ENCODE measurements around the gene TRAF7. TPM values are rescaled to one million over a fixed set of nuclear protein-coding genes. Genes with fewer than 3 reads are reported as not detected.

Gene TRAF7
- total RNA-seq, 1 experiment from 2014 or later = 160 TPM

DNA sequence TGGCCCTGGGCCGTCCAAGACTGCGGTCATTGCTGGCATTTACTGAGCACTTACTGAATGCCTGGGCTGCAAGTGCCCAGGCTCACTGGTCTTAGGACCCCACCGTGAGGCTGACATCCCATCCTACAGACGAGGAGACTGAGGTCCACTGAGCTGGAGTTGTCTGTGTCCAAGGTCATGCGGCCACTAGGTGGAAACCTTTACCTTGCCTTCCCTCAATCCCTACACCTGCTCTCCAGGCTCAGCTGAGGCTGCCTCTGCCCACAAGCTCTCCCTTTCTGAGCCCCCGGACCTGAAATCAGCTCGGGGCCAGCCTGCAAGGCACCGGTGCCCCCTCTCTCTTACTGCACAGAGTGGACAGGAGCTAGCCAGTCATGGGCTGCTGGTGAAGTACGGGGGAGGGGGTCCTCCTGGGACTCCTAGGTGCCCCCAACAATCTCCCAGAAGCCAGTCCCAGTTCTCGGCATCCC, 39.3 kb downstream of the TRAF7 start:
- H2AFZ ChIP-seq (ENCODE audit: low read depth, low read length, poor library complexity, severe bottlenecking) = no peak overlapping the region
- ChIA-PET CTCF (interaction anchor here (0.6 to 3.5 kb wide), 9 partner anchors 10 to 680 kb away, joined by 3 to 24 read pairs (median 4); partner anchors contain the start of genes ECI1, MLST8, PGP and TBC1D24), POLR2A (interaction anchor here (1.0 to 1.6 kb wide), 4 partner anchors 28 to 56 kb away, joined by 4 to 11 read pairs (median 6); partner anchors contain the start of genes E4F1, ECI1 and TRAF7), RAD21 (ENCODE audit: low non-redundant PET in 1 of 2, low total read pairs in 2 of 2, uncharacterized antibody in 2 of 2, unreplicated experiment in 2 of 2) (interaction anchor here (0.8 to 1.6 kb wide), 5 partner anchors 20 to 307 kb away, joined by 3 to 6 read pairs (median 5); partner anchors contain the start of genes ECI1 (in 1 of the 2) and PGP (in 1 of the 2))
- H3K9me2 ChIP-seq (ENCODE audit: insufficient read depth) = no peaks in the 10 kb centered on the region
- TF ChIP-seq, protein P1, sequence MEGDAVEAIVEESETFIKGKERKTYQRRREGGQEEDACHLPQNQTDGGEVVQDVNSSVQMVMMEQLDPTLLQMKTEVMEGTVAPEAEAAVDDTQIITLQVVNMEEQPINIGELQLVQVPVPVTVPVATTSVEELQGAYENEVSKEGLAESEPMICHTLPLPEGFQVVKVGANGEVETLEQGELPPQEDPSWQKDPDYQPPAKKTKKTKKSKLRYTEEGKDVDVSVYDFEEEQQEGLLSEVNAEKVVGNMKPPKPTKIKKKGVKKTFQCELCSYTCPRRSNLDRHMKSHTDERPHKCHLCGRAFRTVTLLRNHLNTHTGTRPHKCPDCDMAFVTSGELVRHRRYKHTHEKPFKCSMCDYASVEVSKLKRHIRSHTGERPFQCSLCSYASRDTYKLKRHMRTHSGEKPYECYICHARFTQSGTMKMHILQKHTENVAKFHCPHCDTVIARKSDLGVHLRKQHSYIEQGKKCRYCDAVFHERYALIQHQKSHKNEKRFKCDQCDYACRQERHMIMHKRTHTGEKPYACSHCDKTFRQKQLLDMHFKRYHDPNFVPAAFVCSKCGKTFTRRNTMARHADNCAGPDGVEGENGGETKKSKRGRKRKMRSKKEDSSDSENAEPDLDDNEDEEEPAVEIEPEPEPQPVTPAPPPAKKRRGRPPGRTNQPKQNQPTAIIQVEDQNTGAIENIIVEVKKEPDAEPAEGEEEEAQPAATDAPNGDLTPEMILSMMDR (IDR thresholded peaks at IDR 0.05 in 2 of 3, conservative IDR thresholded peaks at IDR 0.05 in 1 of 3; ENCODE audit: borderline replicate concordance in 1 of 3, insufficient read depth in 1 of 3, low read depth in 2 of 3, low read length in 2 of 3) = peak; percentile 62 to 73 (median 63)
- TF ChIP-seq ZFX (IDR thresholded peaks at IDR 0.05) (no peak), TCF7L2 (IDR thresholded peaks at IDR 0.05; ENCODE audit: borderline replicate concordance, extremely low read depth, insufficient read depth, insufficient read length) (no peak), FOSL1 (IDR thresholded peaks at IDR 0.05; ENCODE audit: low read depth) (no peak), ZNF274 (IDR thresholded peaks at IDR 0.05; ENCODE audit: low read depth, low read length) (no peak), RAD21 (IDR thresholded peaks at IDR 0.05; ENCODE audit: low read depth) (peak; percentile 93)
- TF ChIP-seq, protein P2, sequence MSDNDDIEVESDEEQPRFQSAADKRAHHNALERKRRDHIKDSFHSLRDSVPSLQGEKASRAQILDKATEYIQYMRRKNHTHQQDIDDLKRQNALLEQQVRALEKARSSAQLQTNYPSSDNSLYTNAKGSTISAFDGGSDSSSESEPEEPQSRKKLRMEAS (IDR thresholded peaks at IDR 0.05) = no peak
- DNase-seq (ENCODE audit: low read depth, low spot score) = no peak
- peak overlapping the region; percentile 88 for H3K4me2 ChIP-seq (ENCODE audit: low read length)
- BruUV-seq (replicated peaks) = no TSS peak
- intact Hi-C loops (cut with micrococcal nuclease) = loop anchor here (2.0 to 10.0 kb wide), 2 partner anchors 56 to 310 kb away; partner anchors contain the start of gene ECI1
- no peak overlapping the region for H3K4me3 ChIP-seq (replicated peaks in 1 of 2; ENCODE audit: low read depth in 1 of 2, low read length in 2 of 2)
- ATAC-seq = peak; percentile 81
- H3K36me3 ChIP-seq (ENCODE audit: control insufficient read depth in 1 of 2, insufficient read depth in 2 of 2, low read length in 2 of 2) = no peaks in the 10 kb centered on the region
- H4K20me1 ChIP-seq (ENCODE audit: insufficient read depth) = no peaks in the 10 kb centered on the region
- H3K27me3 ChIP-seq (ENCODE audit: insufficient read depth, low read length) = no peaks in the 10 kb centered on the region
- no peak overlapping the region; the same call in 1 of the 2 replicates for H3K27ac ChIP-seq (ENCODE audit: low read depth, low read length)
- H3K9ac ChIP-seq (ENCODE audit: low read length) = no peak overlapping the region
- no peaks in the 10 kb centered on the region for H3K79me2 ChIP-seq (ENCODE audit: insufficient read depth, low read length)
- no peaks in the 10 kb centered on the region for H3K9me3 ChIP-seq (ENCODE audit: control insufficient read depth in 1 of 2, insufficient read depth in 1 of 2, low read depth in 1 of 2, low read length in 2 of 2)
- peaks cover 5 to 19% of the 10 kb centered on the region in 2 experiments for H3K4me1 ChIP-seq (ENCODE audit: control insufficient read depth in 1 of 2, insufficient read depth in 2 of 2, low read length in 2 of 2)
